ENCODE data around the gene KRT83.
A peak's percentile ranks its signal among the peaks of the same experiment; 100 is the strongest.
"Not testable (repeated sequence)": the region's sequence is repeated elsewhere in the genome, so short reads cannot be mapped to it uniquely, and the experiment has no call there.

Gene KRT83

DNA sequence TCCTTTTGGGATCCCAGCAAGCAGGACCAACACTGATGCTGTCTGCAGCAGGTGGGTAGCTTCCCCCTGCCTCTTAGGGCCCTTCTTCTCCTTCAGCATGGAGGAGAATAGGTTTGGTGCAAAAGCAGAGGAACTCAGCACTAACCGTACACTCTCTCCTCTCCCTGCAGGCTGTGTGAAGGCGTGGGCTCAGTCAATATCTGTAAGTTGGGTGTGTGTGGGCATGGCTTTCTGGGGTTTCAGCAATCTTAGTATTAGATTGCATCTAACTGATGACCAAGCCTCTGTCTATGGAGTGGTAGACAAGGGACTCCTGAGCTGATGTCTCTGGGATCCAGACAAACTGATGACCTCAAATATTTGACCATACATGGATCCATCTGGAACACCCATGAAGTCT, 31.8 kb upstream of the KRT83 start:
- DNase-seq: no peak

DNA sequence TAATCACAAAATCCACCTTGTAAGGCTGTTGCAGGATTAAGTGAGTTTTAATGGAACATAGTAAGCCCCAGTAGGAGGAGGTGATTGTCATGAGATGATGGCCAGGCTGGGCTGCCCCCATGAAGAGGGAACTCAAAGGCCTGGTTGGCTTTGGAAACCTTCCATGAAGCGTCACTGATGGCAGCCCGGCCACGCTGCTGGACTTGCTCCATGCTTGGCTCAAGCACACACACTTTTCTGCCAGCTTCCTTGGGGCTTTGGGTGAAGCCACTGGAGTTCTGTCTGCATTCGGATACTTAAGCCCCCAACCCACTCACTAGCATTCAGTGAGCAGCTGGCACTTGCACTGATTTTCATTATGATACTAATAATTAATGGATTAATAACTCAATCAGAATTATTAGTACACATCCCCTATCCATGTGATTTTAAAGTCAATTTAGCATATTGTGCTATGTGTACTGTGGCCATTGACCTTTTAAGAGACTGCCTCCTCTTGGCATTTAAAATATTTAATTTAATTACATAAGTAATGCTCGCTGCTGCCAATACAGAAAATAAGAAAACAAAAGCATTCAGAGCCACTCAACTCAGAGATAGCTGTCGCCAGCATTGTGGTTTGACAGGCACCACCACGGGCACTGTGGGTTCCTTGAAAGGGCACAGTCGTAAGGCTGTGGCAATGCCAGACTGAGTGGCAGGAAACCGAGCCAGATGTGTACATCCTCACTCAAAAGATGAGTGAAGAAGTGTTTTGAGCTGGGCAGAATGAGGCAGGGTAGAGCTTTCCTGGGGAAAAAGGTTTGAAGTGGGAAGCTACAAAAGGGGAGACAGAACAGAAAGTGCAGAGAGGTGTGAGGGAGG, 30.2 kb upstream of the KRT83 start:
- peak; percentile 68 for DNase-seq

DNA sequence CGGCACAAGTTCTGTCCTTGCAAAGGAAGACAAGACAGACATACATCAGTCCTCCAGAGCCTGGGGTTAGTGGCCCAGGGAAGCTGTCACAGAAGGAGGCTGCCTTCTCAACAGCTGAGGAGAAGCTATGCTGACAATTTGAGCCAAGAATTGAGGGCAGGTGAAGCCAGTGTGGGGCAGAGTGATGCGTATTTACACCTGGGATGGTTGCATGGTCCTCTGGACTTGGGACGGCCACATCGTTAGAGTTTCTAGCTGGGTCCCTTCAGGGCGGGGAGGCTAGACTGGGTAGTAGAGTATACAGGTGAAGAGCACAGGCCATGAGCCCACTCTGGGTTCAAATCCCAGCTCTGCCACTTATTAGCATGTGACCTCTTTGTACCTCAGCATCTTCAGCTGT, 29.6 kb upstream of the KRT83 start:
- no peak for DNase-seq

DNA sequence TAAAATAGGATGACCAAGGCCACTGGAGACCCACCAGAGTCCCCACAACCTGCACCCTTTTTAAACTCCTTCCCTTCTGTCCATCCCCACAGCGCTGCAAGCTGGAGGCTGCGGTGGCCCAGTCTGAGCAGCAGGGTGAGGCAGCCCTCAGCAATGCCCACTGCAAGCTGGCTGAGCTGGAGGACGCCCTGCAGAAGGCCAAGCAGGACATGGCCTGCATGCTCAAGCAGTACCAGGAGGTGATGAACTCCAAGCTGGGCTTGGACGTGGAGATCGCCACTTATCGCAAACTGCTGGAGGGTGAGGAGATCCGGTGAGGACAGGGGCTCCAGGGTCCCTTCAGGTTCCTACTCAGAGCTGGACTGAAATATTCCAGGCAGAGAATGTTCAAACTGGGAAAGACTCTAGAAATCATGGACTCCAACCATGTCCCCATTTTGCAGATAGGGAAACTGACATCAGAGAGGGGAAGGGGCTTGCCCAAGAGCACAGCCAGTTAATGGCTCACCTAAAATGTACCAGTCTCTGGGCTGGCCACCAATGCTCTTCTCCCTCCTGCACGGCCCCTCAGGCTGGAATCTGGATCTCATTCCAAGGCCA, 28.9 kb upstream of the KRT83 start:
- DNase-seq: no peak

GRCh38 chr12:52349196-52349595, 28.0 kb upstream of the KRT83 start:
- no peak for DNase-seq

GRCh38 chr12:52347551-52348510, 26.6 kb upstream of the KRT83 start:
- DNase-seq: no peak

- no peak for DNase-seq
Measured at GRCh38 chr12:52347016-52347415, 25.8 kb upstream of the KRT83 start.

- no peak for DNase-seq
Measured at GRCh38 chr12:52346593-52346992, 25.4 kb upstream of the KRT83 start.

DNA sequence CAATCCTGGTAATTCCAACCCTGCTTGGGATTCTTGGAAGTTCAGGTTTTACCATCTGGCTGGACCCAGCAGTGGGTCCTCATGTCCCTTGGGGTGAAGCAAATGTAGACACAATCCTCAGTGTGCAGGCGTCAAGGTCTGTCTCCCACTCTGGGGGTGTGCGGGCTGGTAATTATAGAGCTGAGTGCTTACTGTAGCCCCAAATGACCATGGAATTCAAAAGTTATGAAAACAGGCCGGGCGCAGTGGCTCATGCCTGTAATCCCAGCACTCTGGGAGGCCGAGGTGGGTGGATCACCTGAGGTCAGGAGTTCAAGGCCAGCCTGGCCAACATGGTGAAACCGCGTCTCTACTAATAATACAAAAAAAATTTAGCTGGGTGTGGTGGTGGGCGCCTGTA, 23.8 kb upstream of the KRT83 start:
- not testable (repeated sequence) for DNase-seq

DNA sequence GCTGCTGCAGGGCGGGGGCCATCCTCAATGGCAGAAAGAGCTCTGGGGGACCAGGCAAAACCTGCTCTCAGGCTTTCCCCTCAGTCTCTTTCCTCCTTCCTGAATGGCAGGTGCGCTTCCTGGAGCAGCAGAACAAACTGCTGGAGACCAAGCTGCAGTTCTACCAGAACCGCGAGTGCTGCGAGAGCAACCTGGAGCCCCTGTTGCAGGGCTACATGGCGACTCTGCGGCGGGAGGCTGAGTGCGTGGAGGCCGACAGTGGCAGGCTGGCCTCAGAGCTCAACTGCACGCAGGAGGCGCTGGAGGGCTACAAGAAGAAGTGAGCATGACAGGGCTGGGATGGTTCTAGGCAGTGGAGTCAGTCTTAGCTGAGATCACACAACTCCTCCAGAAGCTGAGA, 22.9 kb upstream of the KRT83 start:
- DNase-seq: no peak

GRCh38 chr12:52343550-52343949, 22.4 kb upstream of the KRT83 start:
- DNase-seq: no peak

DNA sequence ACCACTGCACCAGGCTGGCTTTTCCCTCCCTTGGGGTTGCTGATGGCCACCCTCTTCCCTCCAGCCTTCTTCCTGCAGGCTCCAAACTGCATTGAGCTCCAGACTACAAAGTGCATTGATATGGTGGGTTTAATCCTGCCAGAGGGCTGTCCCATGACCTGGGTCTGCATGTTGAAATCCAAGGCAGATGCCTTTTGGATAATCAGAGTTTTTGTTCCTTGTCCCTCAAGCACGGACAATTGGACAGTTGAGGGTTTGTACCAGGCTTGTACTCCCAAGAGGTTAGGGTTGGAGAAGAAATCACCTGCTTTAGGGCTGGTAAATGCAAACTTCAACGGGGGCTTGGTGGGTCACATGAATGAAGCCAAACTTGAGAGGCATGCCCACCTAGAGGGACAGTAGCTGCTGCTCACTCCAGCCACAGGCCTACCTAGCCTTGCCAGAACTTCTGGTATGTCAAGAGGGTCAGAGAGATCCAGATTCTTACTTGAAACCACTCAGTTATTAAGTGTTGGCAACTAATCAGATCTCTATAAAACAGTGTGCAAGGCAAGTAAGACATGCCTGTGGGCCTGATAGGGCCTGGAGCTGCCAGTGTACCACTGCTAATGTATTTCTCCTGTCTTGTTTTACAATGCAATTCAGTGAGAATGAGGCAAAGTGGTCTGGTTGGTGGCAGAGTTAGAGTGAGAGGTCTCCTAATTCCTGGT, 21.7 kb upstream of the KRT83 start:
- DNase-seq: no peak

DNA sequence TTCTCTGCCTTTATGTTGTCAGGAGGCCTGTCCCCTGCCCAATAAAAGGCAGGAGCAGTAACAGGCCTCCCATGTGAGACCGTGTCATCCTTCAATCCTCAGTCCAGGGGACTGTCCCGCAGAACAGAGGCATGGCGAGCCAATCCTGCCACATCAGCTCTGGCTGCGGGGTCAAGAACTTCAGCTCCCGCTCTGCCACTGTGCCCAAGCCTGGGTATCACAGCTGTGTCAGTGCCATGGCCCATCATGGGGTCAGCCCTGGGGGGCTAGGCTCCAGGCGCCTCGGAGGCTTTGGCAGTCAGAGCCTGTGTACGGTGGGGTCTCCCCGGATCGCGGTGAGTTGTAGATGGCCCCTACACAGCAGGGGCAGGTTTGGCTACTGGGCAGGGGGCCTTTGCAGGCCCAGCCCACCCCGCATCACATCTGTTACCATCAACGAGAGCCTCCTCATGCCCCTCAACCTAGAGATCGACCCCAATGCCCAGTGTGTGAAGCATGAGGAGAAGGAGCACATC, 19.9 kb upstream of the KRT83 start:
- no peak for DNase-seq

- DNase-seq: no peak
Measured at GRCh38 chr12:52338241-52338960, 17.2 kb upstream of the KRT83 start.

- DNase-seq: no peak
Measured at GRCh38 chr12:52337054-52337453, 15.9 kb upstream of the KRT83 start.

DNA sequence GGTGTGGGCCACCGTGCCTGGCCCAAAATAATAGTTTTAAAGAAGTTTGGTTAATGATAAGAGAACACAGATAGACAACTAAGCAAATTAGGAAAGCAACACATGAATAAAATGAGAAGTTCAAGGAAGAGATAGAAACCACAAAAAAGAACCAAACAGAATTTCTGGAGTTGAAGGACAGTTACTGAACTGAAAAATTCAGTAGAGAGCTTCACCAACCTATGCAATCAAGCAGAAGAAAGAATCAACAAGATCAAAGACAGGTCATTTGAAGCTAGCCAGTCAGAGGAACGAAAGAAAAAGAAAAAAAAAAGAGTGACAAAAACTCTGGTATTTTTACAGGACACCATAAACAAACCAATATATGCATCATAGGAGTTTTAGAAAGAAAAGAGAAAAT, 15.4 kb upstream of the KRT83 start:
- no peak for DNase-seq

- no peak for DNase-seq
Measured at GRCh38 chr12:52335598-52336262, 14.5 kb upstream of the KRT83 start.

DNA sequence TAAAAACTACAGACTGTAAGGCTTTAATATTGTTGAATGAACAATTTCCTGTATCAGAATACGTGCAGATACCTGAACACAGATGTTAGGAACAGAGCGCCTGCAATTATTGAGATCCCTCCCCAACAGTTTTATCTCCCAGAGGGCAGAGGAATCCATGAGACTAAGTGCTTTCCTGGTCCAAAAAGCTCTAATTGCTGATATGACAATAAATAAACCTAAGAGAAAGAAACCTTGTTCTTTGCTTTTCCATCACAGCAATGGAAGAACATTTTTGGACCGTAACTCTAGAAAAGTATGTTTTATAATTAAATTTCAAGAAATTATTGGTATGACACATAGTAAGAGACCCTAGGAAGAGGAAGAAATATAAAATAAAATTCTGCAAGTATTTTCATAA, 13.0 kb upstream of the KRT83 start:
- no peak for DNase-seq

DNA sequence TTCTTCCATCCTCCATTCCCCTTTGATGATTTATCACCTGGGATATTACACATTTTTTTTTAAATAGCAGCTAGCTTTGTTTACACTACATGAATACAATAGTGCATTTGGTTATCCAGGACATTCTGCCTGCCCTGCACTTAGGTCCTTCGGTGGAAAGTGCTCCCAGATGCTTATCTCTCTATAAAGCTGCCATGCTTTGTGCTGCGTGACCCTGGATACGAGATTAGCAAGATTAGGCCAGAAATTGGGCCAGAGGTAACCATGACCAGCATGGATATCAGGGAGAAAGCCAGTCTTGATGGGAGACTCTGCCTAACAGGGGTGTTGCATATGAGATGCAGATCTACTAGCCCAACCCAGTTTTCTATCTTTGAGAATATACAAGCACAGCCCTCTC, 12.1 kb upstream of the KRT83 start:
- DNase-seq: no peak

DNA sequence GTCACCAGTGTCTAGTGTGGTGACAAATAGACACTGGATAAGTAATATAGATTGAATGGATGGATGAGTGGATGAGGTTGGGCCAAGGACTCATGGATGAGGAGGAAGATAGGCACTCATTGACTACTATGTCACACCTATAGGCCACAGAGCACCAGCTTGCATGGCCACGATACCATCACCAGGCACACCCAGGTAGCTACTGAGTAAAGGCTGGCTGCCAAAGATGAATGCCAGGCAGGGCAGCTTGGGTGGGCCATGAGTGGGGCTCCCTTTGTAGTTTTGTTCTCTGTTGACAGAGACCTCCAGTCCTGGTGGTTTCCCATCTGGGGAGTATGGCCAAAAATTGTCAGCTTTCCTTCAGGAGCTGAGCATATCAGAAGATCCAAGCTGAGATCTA, 11.2 kb upstream of the KRT83 start:
- DNase-seq: no peak

- DNase-seq: no peak
Measured at GRCh38 chr12:52331833-52332232, 10.6 kb upstream of the KRT83 start.

All from activated CD8-positive, alpha-beta memory T cell treated with anti-CD3 and anti-CD28 coated beads for 24 hours (primary cell).